Measurements from ENCODE around the gene ZFAND2A. TPM values are rescaled to one million over a fixed set of nuclear protein-coding genes. Genes with fewer than 3 reads are reported as not detected.

ZFAND2A gene
- total and polyA plus RNA-seq, 2 of the 8 experiments (the other 6 are each of a cell fraction or from before 2014, with no cell fraction given) = 16.6 to 20.3 TPM

DNA sequence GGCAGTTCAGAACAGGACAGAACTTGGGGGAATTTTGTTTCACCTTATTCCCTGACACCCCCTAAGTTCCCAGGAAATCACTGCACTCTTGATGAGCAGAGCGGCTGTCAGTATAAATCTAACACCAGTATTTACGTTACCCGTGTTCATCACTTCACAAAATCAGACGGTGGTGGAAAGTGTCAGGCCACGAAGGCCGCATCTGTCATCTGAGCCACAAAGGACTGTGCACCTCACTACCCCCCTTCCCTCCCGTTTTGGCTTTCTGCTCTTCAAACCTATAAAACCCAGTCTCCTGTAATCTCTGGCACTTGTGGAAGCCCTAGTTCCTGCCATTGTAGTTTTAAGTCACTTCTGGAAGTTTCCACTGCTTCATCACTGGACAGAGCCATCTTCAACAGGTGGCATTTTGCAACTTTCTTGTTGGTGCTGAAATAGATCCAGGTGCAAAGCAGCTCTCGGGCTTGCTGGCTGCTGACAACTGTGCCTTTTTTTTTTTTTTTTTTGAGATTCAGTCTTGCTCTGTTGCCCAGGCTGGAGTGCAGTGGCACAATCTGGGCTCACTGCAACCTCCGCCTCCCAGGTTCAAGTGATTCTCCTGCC lies 9.5 kb downstream of the ZFAND2A start (continued):
- TF ChIP-seq, protein P1, sequence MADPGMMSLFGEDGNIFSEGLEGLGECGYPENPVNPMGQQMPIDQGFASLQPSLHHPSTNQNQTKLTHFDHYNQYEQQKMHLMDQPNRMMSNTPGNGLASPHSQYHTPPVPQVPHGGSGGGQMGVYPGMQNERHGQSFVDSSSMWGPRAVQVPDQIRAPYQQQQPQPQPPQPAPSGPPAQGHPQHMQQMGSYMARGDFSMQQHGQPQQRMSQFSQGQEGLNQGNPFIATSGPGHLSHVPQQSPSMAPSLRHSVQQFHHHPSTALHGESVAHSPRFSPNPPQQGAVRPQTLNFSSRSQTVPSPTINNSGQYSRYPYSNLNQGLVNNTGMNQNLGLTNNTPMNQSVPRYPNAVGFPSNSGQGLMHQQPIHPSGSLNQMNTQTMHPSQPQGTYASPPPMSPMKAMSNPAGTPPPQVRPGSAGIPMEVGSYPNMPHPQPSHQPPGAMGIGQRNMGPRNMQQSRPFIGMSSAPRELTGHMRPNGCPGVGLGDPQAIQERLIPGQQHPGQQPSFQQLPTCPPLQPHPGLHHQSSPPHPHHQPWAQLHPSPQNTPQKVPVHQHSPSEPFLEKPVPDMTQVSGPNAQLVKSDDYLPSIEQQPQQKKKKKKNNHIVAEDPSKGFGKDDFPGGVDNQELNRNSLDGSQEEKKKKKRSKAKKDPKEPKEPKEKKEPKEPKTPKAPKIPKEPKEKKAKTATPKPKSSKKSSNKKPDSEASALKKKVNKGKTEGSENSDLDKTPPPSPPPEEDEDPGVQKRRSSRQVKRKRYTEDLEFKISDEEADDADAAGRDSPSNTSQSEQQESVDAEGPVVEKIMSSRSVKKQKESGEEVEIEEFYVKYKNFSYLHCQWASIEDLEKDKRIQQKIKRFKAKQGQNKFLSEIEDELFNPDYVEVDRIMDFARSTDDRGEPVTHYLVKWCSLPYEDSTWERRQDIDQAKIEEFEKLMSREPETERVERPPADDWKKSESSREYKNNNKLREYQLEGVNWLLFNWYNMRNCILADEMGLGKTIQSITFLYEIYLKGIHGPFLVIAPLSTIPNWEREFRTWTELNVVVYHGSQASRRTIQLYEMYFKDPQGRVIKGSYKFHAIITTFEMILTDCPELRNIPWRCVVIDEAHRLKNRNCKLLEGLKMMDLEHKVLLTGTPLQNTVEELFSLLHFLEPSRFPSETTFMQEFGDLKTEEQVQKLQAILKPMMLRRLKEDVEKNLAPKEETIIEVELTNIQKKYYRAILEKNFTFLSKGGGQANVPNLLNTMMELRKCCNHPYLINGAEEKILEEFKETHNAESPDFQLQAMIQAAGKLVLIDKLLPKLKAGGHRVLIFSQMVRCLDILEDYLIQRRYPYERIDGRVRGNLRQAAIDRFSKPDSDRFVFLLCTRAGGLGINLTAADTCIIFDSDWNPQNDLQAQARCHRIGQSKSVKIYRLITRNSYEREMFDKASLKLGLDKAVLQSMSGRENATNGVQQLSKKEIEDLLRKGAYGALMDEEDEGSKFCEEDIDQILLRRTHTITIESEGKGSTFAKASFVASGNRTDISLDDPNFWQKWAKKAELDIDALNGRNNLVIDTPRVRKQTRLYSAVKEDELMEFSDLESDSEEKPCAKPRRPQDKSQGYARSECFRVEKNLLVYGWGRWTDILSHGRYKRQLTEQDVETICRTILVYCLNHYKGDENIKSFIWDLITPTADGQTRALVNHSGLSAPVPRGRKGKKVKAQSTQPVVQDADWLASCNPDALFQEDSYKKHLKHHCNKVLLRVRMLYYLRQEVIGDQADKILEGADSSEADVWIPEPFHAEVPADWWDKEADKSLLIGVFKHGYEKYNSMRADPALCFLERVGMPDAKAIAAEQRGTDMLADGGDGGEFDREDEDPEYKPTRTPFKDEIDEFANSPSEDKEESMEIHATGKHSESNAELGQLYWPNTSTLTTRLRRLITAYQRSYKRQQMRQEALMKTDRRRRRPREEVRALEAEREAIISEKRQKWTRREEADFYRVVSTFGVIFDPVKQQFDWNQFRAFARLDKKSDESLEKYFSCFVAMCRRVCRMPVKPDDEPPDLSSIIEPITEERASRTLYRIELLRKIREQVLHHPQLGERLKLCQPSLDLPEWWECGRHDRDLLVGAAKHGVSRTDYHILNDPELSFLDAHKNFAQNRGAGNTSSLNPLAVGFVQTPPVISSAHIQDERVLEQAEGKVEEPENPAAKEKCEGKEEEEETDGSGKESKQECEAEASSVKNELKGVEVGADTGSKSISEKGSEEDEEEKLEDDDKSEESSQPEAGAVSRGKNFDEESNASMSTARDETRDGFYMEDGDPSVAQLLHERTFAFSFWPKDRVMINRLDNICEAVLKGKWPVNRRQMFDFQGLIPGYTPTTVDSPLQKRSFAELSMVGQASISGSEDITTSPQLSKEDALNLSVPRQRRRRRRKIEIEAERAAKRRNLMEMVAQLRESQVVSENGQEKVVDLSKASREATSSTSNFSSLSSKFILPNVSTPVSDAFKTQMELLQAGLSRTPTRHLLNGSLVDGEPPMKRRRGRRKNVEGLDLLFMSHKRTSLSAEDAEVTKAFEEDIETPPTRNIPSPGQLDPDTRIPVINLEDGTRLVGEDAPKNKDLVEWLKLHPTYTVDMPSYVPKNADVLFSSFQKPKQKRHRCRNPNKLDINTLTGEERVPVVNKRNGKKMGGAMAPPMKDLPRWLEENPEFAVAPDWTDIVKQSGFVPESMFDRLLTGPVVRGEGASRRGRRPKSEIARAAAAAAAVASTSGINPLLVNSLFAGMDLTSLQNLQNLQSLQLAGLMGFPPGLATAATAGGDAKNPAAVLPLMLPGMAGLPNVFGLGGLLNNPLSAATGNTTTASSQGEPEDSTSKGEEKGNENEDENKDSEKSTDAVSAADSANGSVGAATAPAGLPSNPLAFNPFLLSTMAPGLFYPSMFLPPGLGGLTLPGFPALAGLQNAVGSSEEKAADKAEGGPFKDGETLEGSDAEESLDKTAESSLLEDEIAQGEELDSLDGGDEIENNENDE (IDR thresholded peaks at IDR 0.05; ENCODE audit: insufficient replicate concordance, low read length) = no peak
